Hepatic stellate cell (primary cell): ENCODE measurements around the gene SP4.

Experiments
- DNase-seq: peaks from one replicate; pipeline ENCODE4 v3.0.0; 2011; ENCODE audit warnings: low spot score

SP4 gene

DNA sequence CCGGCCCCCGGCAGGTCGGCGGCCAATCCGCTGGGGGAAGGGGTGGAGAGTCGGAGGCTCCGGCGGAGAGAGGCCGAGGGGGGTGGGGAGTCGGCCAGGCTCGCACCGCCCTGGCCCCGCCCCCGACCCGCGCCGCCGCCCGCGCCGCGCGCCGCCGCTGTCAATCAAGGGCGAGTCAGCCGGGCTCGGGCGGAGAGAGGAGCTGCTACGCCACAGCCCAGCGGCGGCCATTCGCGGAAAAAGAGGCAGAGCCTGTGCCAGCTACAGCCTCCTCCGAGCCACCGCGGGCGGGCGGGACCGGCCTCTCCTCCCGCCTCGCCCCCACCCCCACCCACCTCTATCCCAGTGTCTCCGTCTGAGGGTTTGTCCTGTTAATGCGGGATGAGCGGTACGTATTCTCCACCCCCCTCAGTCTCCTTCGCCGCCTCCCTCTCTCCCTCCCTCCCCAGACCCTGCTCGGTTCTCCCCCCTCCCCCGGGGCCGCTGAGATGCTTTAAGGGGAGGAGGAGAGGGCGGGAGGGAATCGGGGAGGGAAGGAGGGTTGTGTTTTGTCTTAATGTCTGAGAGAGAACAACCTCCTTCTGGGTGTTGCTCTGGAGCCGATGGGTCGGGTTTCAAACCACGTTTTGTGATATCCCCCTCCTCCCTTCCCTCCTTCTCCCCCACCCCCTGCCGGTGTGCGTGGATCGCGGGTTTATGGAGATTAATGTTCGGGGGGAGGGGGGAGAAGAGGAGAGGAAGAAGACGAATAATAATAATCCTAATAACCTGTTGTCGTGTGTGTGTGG lies at the start of gene SP4:
Gene SP4, plus strand, starts transcription at position 213 of the 788 bp plus-strand sequence. Its CDS starts 169 bp downstream, at position 382.
- peak; percentile 89 for DNase-seq

DNA sequence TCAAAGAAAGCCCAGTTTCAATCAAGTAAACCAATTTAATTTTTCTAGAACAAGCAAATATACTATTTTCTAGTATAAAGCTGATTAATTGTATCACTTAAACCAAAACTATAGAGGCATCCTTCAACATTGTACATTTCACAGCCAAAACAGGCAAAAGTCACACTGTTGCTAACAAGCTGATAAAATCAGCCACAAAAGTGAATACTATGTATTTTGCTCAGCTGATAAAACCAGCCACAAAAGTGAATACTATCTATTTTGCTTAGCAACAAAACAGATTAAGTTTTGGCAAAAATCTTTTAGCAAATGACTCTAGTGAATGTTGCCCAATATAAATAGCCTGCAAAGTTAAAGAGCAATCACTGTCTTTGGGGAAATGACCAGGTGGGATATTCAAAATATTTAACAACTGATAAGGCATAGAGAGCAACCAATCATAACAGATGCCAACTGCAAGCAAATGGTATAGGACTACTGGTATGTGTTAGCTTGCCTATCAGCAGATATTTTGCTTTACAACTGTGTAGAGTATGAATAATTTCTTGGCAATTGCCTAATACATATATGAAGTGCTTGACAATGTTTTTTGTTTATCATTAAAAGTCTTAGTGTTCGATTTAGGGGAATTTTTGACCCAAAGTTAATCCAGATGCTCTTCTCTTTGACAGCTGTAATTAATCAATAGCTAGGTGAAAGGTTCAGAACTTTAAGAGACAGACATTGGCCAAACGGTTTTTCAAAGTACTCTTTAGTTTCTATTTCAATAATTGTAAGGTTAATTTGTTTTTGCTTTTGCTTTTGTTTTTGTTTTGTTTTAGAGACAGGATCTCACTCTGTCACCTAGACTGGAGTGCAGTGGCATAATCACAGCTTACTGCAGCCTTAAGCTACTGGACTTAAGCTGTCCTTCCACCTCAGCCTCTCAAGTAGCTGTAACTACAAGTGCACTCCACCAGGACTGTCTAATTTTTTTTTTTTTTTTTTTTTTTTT lies 44.4 kb upstream of the SP4 start:
- no peak for DNase-seq

DNA sequence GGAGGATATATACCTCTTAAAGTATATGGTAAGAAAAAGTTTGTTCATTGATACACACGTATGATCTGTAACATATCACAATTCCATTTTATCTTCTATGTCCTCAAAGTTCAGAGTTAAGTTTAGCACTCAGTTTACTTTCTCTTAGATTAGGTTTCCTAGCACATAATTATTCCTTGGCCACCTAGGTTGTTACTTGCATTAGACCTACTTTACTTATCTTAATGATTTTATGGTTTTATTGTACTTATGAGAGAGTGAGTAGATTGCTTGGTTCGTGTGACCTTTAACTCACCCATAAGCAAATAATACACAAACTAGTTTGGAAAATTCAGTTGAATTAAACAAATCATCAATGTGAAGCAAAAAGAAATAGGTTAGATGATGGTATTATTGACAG lies 33.9 kb upstream of the SP4 start:
- no peak for DNase-seq

DNA sequence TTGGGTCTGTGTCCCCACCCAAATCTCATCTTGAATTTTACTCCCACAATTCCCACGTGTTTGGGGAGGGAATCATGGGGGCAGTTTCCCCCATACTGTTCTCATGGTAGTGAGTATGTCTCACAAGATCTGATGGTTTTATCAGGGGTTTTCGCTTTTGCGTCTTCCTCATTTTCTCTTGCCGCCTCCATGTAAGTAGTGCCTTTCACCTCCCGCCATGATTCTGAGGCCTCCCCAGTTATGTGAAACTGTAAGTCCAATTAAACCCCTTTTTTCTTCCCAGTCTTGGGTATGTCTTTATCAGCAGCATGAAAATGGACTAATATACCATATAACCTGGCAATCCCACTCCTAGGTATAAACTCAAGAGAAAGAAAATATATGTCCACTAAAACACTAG lies 25.9 kb upstream of the SP4 start:
- no peak for DNase-seq

DNA sequence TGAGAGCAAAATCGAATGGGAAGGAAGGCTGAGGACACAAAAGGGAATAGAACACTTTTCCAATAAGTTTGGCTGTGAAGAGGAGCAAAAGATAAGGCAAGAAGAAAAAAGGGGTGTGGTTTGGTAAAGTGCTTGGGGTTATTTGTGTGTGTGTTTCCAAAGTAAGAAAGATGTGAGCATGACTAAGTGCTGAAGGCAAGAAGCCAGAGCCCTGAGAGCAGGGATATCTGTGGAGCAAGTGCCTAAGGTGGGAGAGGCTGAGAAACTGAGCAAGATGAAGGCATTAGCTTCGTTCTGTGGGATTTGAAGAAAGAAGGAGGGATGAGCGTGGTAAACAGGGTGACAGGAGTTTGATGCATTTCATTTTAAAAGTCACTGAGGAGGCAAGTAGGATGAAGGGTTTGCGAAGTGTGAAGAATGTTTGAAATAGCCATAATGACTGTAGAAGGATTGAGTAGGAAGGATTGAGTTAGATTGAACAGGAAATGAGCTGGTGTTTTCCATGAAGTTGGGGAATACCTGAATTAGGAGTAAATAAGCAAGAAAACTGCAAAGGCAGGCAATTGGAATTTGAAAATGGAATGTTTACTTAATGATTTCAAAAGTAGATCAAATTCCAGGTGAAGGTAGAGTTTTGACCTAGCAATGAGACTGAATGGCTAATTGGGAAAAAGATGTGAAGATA lies 19.9 kb upstream of the SP4 start:
- DNase-seq: no peak

DNA sequence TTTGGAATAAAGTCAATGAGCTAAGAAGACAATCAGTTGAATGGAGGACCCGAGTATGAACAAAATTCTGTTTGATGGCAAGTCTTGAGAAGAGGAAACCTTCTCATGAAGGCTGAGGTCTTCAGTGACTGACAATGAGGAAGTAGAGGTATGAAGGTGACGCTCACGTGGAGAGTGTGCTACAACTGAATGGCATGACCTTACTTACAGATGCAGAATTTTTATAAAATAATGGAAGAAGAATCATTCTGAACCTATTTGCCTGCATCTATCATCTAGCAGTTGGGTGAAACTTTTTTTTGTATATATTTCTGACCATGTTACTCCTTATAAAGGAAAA lies 19.4 kb upstream of the SP4 start:
- DNase-seq: no peak

DNA sequence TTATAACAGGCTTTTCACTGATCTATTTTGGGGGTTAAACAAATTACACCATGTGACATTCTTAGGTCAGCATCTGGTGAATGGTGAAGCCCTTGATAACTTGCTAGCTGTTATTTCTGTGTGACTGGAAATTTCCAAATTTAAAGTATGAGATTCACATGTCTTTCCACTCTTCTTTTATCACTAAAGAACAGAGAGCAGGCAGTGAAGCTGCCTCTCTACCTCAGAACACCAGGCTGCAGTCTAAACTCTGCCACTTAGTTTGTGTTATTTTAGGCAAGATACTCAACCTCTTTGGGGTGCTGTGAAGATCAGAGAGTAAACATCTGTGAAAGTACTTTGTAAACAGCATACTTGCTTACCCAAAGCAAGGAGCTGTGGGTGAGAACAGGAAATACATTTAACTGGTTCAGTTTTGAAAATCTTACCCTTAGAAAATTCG lies 15.5 kb upstream of the SP4 start:
- no peak for DNase-seq

DNA sequence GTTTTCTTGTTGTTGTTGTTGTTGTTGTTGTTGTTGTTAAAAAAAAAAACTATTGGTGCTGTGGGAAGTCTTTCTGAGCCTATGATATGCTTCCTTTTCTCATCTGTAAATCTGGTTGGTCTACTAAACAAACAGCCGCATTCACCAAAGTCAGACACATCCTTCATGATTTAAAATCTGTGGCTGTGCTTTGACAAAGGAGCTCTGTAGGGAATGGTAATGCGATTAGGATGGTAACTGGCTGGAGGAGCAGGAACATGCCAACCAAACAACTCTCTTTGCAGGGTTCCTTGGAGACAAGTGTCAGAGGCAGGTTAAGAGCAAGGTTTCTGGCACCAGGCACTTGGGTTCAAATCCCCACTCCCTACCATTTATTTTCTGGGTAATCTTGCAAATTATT lies 14.9 kb upstream of the SP4 start:
- DNase-seq: no peak

DNA sequence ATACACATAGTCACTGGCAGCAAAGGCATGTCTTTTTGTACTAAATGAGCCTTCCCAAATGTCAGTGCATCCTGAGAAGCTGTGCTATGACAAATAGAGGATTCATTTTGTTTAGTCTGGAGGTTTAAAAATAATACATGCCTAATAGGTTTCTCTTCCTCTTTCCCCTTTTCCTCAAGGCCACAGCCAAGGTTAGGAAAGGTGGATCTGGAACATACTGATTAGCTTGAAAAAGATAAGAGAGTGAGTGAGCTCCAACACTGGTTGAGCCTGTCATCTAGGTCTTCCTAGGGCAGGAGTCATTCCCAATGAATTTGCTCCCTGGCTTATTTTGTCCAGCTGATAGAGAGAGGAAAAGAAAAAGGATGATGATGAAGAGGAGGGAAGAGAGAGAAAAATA lies 14.4 kb upstream of the SP4 start:
- DNase-seq: no peak

DNA sequence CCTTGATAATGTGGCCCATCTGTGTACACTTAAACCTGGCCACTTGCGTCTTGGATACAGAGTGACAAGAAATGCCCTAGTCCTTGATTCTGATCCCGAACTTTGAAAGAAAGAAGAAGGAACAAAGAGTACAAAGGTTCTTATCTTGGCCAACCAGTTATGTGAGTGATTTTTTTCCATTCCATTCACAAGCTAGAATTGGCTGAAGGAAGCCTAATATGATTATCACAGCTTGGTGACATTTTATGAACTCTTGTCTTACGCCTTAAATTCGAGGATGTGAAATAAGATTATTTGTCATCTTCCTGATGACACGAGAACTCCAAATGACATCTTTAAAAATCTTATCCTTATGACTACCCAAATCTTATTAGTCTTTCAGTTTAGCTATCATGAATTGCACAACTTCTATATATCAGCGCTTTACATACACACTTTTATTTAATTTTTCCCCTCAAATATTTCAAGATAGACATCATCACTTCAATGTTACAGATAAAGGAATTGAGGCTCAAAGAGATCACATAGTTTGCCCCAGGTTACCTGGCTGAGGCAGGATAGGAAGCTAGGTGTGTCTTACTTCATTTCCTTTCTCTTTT lies 13.0 kb upstream of the SP4 start:
- no peak for DNase-seq

DNA sequence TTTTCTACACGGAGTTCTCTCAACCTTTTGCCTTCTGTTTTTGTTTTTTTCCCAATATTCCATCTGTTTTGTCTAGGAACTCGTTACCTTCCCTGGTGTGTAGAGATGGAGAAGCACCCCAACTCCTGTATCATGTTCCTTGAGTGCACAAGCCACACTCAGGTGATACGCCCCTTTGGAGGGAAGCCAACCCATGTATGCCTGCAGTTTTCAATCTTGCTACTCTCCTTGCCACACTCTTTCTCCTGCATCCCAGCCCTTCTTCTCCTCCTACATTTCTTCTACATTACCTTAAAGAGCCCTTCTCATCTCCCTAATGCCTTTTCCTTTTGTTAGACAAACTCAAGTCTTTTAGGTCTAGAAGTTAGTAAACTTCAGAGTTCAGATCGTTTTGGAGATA lies 10.2 kb upstream of the SP4 start:
- no peak for DNase-seq

DNA sequence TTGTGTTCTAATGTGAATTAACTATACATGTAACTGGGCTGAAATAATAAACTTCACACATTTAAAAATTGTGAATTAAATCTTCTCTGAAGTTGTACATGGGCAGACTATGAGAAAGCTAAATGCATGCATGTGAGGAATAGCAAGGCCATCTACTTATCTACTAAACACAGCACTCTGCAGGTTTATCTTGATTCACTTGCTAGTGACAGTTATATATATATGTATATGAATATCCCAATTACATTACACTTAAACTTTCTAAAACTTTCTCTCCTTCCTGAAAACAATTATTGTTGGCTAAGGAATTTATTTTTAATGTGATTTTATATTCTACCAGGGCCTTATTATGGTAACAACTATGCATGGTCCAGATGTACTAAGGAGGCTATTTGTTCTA lies 5.1 kb upstream of the SP4 start:
- no peak for DNase-seq

DNA sequence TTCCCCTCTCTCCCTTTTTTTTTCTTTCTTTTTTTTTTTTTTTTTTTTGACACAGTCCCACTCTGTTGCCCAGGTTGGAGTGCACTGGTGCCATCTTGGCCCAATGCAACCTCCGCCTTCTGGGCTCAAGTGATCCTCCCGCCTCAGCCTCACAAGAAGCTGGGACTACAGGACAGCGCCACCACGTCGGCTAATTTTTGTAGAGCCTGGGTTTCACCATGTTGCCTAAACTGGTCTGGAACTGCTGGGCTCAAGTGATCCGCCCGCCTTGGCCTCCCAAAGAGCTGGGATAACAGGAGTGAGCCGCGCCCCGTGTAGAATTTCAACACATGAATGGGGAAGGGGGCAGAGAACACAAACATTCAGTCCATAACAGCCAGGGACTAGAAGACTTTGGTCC lies 2.6 kb upstream of the SP4 start:
- no peak for DNase-seq

DNA sequence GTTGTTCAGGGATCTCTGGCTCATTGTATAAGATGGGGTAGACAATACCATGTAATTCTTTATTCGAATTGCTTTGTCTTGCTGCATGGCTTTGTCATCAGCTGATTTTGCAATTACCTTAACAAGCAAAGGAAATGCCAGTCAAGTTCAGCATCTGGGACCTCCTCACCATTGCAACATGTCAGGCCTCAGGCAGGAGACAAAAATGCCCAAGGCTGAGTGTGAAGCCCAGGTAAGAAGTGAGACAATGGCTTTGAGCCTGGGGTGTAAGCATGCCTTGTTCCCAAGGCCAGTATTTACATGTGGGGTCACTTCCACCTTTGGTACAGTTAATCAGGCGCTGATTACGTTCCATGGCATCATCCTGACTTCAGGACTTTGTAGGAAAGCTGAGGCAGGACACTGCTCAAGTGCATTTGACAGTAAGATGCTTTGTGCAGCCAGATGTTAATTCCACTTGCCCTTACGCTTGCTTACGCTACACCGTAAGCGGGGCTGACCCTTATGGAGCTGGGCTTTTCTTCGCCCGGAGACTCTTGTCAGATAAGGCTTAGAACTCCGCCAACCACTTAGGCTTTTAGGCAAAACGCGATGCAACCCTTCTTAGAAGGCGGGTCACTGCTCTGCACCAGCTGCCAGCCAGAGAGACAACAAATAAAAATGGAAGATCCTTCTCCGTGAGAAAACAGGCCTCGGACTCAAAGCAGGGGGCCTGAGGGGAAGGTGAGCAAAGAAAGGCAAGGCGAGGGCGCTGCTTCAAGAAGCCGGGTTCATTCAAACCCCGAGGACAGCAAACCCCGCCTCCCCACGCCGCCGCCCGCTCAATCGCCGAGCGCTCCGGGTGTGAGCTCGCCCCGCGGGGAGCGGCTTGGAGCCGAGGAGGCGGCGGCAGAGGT lies 1.3 kb upstream of the SP4 start:
- no peak for DNase-seq

DNA sequence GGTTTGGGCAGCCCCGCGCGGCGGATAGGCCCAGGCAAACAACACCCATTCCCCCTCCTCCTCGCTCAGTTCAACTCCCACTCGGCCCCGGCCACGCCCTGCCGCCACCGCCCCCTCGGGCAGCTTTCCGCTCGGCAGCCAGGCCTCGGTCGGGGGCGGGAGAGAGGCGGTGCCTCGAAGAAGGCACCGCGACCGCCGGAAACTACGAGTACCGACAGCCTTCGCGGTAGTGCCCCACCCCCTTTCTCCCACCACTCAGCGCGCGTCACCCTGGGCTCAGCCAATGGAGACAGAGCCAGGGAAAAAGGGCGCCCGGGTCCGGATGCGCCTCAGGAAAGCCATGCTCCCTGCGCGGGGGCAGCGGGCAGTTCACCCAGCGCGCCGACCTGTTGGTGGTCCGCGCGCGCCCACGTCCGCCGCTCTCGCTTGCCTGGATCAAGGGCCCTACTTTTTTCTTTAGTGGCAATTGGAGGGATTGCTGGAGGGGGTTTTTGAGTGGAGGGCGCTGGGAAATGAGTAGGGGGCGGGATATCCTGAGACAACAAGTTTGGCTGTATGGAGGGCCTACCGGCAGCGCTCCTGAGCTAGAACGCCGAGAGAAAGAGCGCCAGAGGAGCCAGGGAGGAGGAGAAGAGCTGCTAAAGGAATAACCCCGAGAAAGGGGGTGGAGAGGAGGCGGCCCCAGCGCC lies 557 bp upstream of the SP4 start:
- DNase-seq: peak; percentile 97

DNA sequence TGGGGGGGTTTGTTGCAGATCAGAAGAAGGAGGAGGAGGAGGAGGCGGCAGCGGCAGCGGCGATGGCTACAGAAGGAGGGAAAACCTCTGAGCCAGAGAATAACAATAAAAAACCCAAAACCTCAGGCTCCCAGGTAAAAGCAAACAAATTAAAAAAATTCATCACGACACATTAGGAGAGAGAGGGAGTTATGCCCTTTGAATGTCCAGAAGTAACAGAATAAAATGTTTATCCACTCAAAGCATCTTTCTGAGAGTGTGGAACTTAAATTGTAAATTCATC lies 717 bp downstream of the SP4 start:
- no peak for DNase-seq

DNA sequence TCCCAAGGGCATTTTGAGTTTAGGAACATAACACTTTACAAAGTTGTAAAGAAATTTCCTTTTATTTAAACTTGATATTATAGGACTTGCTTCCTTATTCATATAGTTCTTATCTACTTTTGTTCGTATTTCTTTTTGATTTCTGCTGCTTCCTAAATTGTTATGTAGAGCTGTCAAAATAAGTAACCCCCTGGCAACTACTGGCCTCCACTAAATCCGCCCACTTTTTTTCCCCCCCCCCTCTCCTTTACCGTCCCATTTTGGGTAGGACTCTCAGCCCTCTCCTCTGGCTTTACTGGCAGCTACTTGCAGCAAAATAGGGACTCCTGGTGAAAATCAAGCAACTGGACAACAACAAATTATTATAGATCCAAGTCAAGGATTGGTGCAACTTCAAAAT lies 1.1 kb downstream of the SP4 start:
- no peak for DNase-seq

DNA sequence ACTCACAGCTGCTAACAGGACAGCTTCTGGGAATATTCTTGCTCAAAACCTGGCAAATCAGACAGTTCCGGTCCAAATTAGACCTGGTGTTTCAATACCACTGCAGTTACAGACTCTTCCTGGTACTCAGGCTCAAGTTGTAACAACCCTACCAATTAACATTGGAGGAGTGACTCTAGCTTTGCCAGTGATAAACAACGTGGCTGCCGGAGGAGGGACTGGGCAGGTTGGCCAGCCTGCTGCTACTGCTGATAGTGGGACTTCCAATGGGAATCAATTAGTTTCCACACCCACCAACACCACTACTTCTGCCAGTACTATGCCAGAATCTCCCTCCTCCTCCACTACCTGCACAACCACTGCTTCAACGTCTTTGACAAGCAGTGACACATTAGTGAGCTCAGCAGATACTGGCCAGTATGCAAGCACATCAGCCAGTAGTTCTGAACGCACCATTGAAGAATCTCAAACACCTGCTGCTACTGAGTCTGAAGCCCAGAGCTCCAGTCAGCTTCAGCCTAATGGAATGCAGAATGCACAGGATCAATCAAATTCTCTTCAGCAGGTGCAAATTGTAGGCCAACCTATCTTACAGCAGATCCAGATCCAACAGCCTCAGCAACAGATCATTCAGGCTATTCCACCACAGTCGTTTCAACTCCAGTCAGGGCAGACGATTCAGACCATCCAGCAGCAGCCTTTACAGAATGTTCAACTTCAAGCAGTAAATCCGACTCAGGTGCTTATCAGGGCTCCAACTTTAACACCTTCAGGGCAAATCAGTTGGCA lies 2.1 kb downstream of the SP4 start:
- no peak for DNase-seq

DNA sequence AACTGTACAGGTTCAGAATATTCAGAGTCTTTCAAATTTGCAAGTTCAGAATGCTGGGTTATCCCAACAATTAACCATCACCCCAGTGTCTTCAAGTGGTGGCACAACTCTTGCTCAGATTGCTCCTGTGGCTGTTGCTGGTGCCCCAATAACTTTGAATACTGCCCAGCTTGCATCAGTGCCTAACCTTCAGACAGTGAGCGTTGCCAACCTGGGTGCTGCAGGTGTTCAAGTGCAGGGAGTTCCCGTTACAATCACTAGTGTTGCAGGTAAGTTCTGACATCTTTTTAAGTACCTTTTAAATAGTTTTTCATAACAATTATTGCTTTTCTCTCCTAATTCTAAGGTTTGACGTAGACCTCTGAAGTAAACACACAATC lies 2.7 kb downstream of the SP4 start:
- no peak for DNase-seq
